Tibial nerve (tissue), 4 donors: ENCODE data around the gene ZNF184. TPM values are rescaled to one million over a fixed set of nuclear protein-coding genes. Genes with fewer than 3 reads are reported as not detected.

ENCODE experiments used
- DNase-seq, 2 donors: peaks; one replicate each; pipeline ENCODE4 v3.0.0-alpha.2; 2019; ENCODE audit warnings: low spot score in 2 of 2
- H3K27ac ChIP-seq, 4 donors: fragments of 200-600 bp; sonication (generic) in 3 of 4; one replicate each; pipeline ENCODE4 v1.5.1; 2017 to 2019; ENCODE audit warnings: mild to moderate bottlenecking in 1 of 4
- H3K27me3 ChIP-seq, 2 donors: fragments of 200-600 bp; sonication (generic) in 1 of 2; one replicate each; pipeline versions ENCODE4 v1.5.1 to v1.6.0; 2017 to 2019
- H3K36me3 ChIP-seq, 3 donors: fragments of 200-600 bp; sonication (generic); one replicate each; pipeline ENCODE4 v1.5.1; 2018 to 2019
- H3K4me1 ChIP-seq, 4 donors: fragments of 200-600 bp; sonication (generic) in 3 of 4; one replicate each; pipeline ENCODE4 v1.5.1; 2017 to 2019
- H3K4me3 ChIP-seq, 4 donors: fragments of 200-600 bp; sonication (generic) in 3 of 4; one replicate each; pipeline ENCODE4 v1.5.1; 2017 to 2019; ENCODE audit warnings: mild to moderate bottlenecking in 1 of 4, moderate library complexity in 1 of 4
- H3K9me3 ChIP-seq, 4 donors: fragments of 200-600 bp; sonication (generic) in 3 of 4; one replicate each; pipeline ENCODE4 v1.5.1; 2017 to 2019
- CTCF ChIP-seq, 5 experiments: fragments of 200-600 bp in 3 of 5; fragments of 450-650 bp in 2 of 5; sonication (generic) in 3 of 5; IDR thresholded peaks; one replicate each; pipeline ENCODE4 v1.5.1; 2016 to 2019; ENCODE audit warnings: antibody characterized with exemption in 5 of 5, mild to moderate bottlenecking in 3 of 5, moderate library complexity in 2 of 5
- EP300 ChIP-seq, 2 donors: sonication (generic); formaldehyde crosslinking; IDR thresholded peaks; one replicate each; pipeline ENCODE4 v1.6.1; 2017; ENCODE audit warnings: antibody characterized with exemption in 2 of 2, mild to moderate bottlenecking in 1 of 2
- POLR2A ChIP-seq, 2 donors: fragments of 450-650 bp; IDR thresholded peaks; one replicate each; pipeline ENCODE4 v1.6.1; 2017; ENCODE audit warnings: antibody characterized with exemption in 2 of 2, mild to moderate bottlenecking in 2 of 2, moderate library complexity in 2 of 2
- WGBS, 2 donors: methylation state at CpG; one replicate each; pipeline ENCODE4 v1.1.5; 2018; 5-methylcytosine and 5-hydroxymethylcytosine counted together
- total RNA-seq, 4 donors: library from RNA; depleted of rRNA; stranded (reverse); fragments of >200 nt; gene quantifications; one replicate each; pipeline ENCODE4 v1.1.0, GENCODE V29; 2016

ZNF184 gene
- total RNA-seq, result 10 to 100 TPM in 2 of 4 donors, 1 to 10 TPM in 2; 6.1 to 10.7 (median 8.9) TPM

GRCh38 chr6:27472617-27473400 is at the start of gene ZNF184:
Gene ZNF184 (minus strand): TSS chr6:27473105. CDS start chr6:27472294, 811 bp downstream.
- Histone ChIP-seq H3K27ac (peak within 1 kb of the TSS; percentile 81 to 92 (median 87)), H3K4me3 (peak within 1 kb of the TSS; percentile 61 to 82 (median 80)), H3K36me3 (peaks cover 0 to 22% (median 0%) of the 10 kb centered on the region in 3 donors), H3K4me1 (peaks cover 0 to 34% (median 3%) of the 10 kb centered on the region in 4 donors), H3K27me3 (no peaks in the 10 kb centered on the region), H3K9me3 (no peaks in the 10 kb centered on the region)
- TF ChIP-seq CTCF (IDR thresholded peaks at IDR 0.05), result peak in 2 of 5 experiments; percentile 7 to 32
- peak; percentile 68 to 82 for TF ChIP-seq POLR2A (IDR thresholded peaks at IDR 0.05)
- peak; percentile 79 to 94 for TF ChIP-seq EP300 (IDR thresholded peaks at IDR 0.05)
- peak; percentile 88 to 89 for DNase-seq
- WGBS, 2 donors, result 1% methylated on average over 52 to 54 of the region's 56 CpGs

- peak overlapping the region; percentile 82 to 96 (median 92) for H3K27ac ChIP-seq
- peak; percentile 29 to 85 for DNase-seq
- peaks cover 0 to 13% (median 9%) of the 10 kb centered on the region in 4 donors for H3K4me1 ChIP-seq
These were observed 46.2 kb upstream of the ZNF184 start for GRCh38 chr6:27518881-27519795.

GRCh38 chr6:27517928-27518787 is 45.3 kb upstream of the ZNF184 start:
- Histone ChIP-seq H3K4me3 (peak overlapping the region; percentile 66 to 85 (median 72)), H3K27me3 (peaks cover 0 to 25% of the 10 kb centered on the region in 2 donors), H3K27ac (peak overlapping the region; percentile 82 to 96 (median 92)), H3K36me3 (no peaks in the 10 kb centered on the region), H3K9me3 (no peaks in the 10 kb centered on the region), H3K4me1 (peaks cover 0 to 13% (median 9%) of the 10 kb centered on the region in 4 donors)
- DNase-seq, result no peak
- 51 to 54% methylated on average over 12 of the region's 12 CpGs for WGBS, 2 donors
- no peak for TF ChIP-seq EP300 (IDR thresholded peaks at IDR 0.05)

More at GRCh38 chr6:27518881-27519795, 46.2 kb upstream of the ZNF184 start:
- H3K9me3 ChIP-seq, result no peaks in the 10 kb centered on the region
- TF ChIP-seq POLR2A (IDR thresholded peaks at IDR 0.05), result no peak
- peak; percentile 63 to 81 (median 66) for TF ChIP-seq CTCF (IDR thresholded peaks at IDR 0.05)
- peak in 1 of 2 donors; percentile 40 for TF ChIP-seq EP300 (IDR thresholded peaks at IDR 0.05)
- H3K4me3 ChIP-seq, result peak overlapping the region; percentile 66 to 85 (median 72)
- 0 to 1% methylated on average over 41 to 42 of the region's 42 CpGs for WGBS, 2 donors
- peaks cover 0 to 15% of the 10 kb centered on the region in 2 donors for H3K27me3 ChIP-seq
- H3K36me3 ChIP-seq, result no peaks in the 10 kb centered on the region

GRCh38 chr6:27517238-27517637 is 44.3 kb upstream of the ZNF184 start:
- TF ChIP-seq CTCF (IDR thresholded peaks at IDR 0.05), result no peak
- Histone ChIP-seq H3K27ac (no peak overlapping the region), H3K36me3 (no peaks in the 10 kb centered on the region), H3K4me3 (no peak overlapping the region), H3K4me1 (peaks cover 0 to 13% (median 9%) of the 10 kb centered on the region in 4 donors), H3K27me3 (peaks cover 0 to 33% of the 10 kb centered on the region in 2 donors), H3K9me3 (no peaks in the 10 kb centered on the region)
- 77 to 87% methylated on average over 5 of the region's 5 CpGs for WGBS, 2 donors
- no peak for DNase-seq
